WTC11 (cell line): ENCODE results near the gene TPBGL. TPM values are rescaled to one million over a fixed set of nuclear protein-coding genes. Genes with fewer than 3 reads are reported as not detected.

Experiments used
- ATAC-seq: fragments of 200-7000 bp; cut with Tn5 transposase; 2 replicates; pipeline ENCODE4 v1.10.0; 2021; ENCODE audit warnings: mild to moderate bottlenecking, moderate library complexity
- CTCF ChIA-PET: fragments of 300-600 bp; sonication (Branson Sonifier 250); formaldehyde crosslinking; loops from one replicate; lab custom pipeline; 2021; ENCODE audit warnings: antibody characterized with exemption; lab: Charles Lee
- POLR2A ChIA-PET: fragments of 350-600 bp; sonication (Branson Sonifier 250); formaldehyde crosslinking; loops from one replicate; lab custom pipeline; 2021; ENCODE audit warnings: antibody characterized with exemption; lab: Charles Lee
- DNase-seq: peaks from one replicate; pipeline ENCODE4 v3.0.0; 2021; ENCODE audit warnings: low spot score
- H3K27ac Mint-ChIP-seq: 2 replicates; pipeline ENCODE4 v1.8.0; 2021; ENCODE audit warnings: mixed read lengths
- H3K27me3 Mint-ChIP-seq: 2 replicates; pipeline ENCODE4 v1.8.0; 2021; ENCODE audit warnings: low read depth, mild to moderate bottlenecking, moderate library complexity, mixed read lengths
- H3K36me3 Mint-ChIP-seq: 2 replicates; pipeline ENCODE4 v1.8.0; 2021; ENCODE audit warnings: mixed read lengths
- H3K4me1 Mint-ChIP-seq: 2 replicates; pipeline ENCODE4 v1.8.0; 2022; ENCODE audit warnings: mixed read lengths
- H3K4me3 Mint-ChIP-seq: 2 replicates; pipeline ENCODE4 v1.8.0; 2021; ENCODE audit warnings: mild to moderate bottlenecking, moderate library complexity, mixed read lengths
- H3K9me3 Mint-ChIP-seq: 2 replicates; pipeline ENCODE4 v1.8.0; 2021; ENCODE audit warnings: mixed read lengths
- CBFB ChIP-seq: sonication (generic); formaldehyde crosslinking; IDR thresholded peaks from 2 replicates; pipeline ENCODE4 v1.8.1; 2022; ENCODE audit warnings: mild to moderate bottlenecking, low read depth, missing genetic modification reagents
- FOXJ3 ChIP-seq: sonication (generic); formaldehyde crosslinking; IDR thresholded peaks from 2 replicates; pipeline ENCODE4 v1.9.0; 2021; ENCODE audit warnings: missing genetic modification reagents, mild to moderate bottlenecking, borderline replicate concordance
- GRHL2 ChIP-seq: fragments of 250-450 bp; sonication (Bioruptor Pico); IDR thresholded peaks from 2 replicates; pipeline ENCODE4 v1.8.0; 2022; ENCODE audit warnings: mild to moderate bottlenecking, moderate library complexity; ENCODE audit not compliant: insufficient replicate concordance, severe bottlenecking
- MYBL2 ChIP-seq: sonication (generic); formaldehyde crosslinking; IDR thresholded peaks from 2 replicates; pipeline ENCODE4 v1.8.1; 2023; ENCODE audit warnings: mild to moderate bottlenecking, moderate library complexity, missing genetic modification reagents
- NFATC4 ChIP-seq: fragments of 250-450 bp; sonication (Bioruptor Pico); IDR thresholded peaks from 2 replicates; pipeline ENCODE4 v1.9.0; 2021; ENCODE audit warnings: mild to moderate bottlenecking
- NR2C2 ChIP-seq: sonication (generic); formaldehyde crosslinking; IDR thresholded peaks from 2 replicates; pipeline ENCODE4 v1.8.0; 2022; ENCODE audit warnings: mild to moderate bottlenecking, missing genetic modification reagents
- RORB ChIP-seq: fragments of 250-450 bp; sonication (Bioruptor Pico); IDR thresholded peaks from 2 replicates; pipeline ENCODE4 v1.9.0; 2021; ENCODE audit warnings: mild to moderate bottlenecking
- STAT6 ChIP-seq: sonication (generic); formaldehyde crosslinking; conservative IDR thresholded peaks from 2 replicates; pipeline ENCODE4 v1.8.1; 2023; ENCODE audit warnings: mild to moderate bottlenecking, low read depth, missing genetic modification reagents, moderate library complexity
- TEAD4 ChIP-seq: sonication (generic); formaldehyde crosslinking; IDR thresholded peaks from 2 replicates; pipeline ENCODE4 v1.8.0; 2022; ENCODE audit warnings: mild to moderate bottlenecking, missing genetic modification reagents
- total RNA-seq: library from RNA; stranded (reverse); gene quantifications from 3 replicates; pipeline ENCODE4 v1.2.3, GENCODE V29; 2021
- TF ChIP-seq, protein P1 (sequence below): sonication (generic); formaldehyde crosslinking; IDR thresholded peaks from 2 replicates; pipeline ENCODE4 v1.8.1; 2023; ENCODE audit warnings: mild to moderate bottlenecking, moderate library complexity, missing genetic modification reagents
- TF ChIP-seq, protein P2 (sequence below): sonication (generic); formaldehyde crosslinking; IDR thresholded peaks from 2 replicates; pipeline ENCODE4 v1.8.1; 2022; ENCODE audit warnings: mild to moderate bottlenecking, missing genetic modification reagents, moderate library complexity, borderline replicate concordance
- TF ChIP-seq, protein P3 (sequence below): sonication (generic); formaldehyde crosslinking; IDR thresholded peaks from 2 replicates; pipeline ENCODE4 v1.8.0; 2023; ENCODE audit warnings: missing genetic modification reagents

TPBGL gene
- total RNA-seq, 1 experiment from 2014 or later = 0.37 TPM

DNA sequence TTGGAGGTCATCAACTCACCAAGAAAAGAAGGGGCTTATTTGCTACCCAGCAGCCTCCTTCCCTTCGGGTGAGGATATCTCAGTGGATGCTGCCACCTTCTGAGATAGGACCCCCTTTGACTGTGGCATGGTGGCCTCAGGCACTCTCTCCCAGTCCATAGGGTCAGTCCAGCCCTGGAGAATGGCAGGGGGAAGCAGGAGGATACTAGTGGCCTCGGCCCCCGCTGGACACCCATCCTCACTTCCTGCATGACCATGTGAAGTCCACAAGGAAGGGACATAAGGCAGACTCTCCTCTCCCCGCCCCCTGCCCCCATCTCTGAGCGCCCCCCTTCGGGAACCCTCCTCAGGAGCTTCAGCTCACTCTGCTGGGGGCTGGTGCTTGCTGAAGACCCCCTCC lies 24.4 kb downstream of the TPBGL start (continued):
- no peak for TF ChIP-seq STAT6 (CRISPR knock-in tag)

DNA sequence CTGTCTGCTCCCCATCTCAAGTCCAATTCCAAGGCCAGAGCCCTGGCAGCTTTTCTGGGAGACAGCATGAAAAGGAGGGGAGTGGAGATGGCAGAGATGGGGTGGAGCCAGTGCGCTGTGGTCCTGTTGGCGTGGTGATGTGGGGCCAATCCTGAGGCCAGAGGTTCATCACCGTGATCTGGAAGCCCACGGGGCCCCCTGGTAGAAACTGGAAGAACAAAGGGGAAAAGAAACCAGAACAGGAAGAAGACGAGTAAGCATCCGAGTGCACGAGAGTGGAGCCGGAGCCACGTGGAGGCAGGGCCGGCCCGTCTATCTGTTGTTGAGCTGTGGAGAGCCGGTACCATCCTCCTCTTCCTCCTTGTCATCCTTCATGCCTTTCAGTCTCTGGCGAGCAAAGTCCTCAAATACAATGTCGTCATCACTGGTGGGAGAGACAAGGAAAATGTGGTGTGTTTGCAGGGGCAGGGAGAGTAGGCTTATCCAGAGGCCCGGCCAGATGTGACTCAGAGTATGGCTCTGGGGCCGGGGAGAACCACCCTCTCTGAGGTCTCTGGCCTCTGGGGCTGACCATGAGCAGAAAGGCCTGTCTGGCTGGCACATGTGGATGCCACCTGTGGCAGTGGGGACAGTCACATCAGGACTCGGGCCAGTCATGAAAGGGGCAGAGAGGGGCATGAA lies 25.4 kb downstream of the TPBGL start:
- Mint-ChIP-seq H3K4me3 (no peak overlapping the region), H3K9me3 (no peaks in the 10 kb centered on the region), H3K27ac (no peak overlapping the region), H3K27me3 (no peaks in the 10 kb centered on the region), H3K4me1 (peaks cover 20% of the 10 kb centered on the region), H3K36me3 (peaks cover 21% of the 10 kb centered on the region)
- no peak for ATAC-seq
- TF ChIP-seq, protein P1, sequence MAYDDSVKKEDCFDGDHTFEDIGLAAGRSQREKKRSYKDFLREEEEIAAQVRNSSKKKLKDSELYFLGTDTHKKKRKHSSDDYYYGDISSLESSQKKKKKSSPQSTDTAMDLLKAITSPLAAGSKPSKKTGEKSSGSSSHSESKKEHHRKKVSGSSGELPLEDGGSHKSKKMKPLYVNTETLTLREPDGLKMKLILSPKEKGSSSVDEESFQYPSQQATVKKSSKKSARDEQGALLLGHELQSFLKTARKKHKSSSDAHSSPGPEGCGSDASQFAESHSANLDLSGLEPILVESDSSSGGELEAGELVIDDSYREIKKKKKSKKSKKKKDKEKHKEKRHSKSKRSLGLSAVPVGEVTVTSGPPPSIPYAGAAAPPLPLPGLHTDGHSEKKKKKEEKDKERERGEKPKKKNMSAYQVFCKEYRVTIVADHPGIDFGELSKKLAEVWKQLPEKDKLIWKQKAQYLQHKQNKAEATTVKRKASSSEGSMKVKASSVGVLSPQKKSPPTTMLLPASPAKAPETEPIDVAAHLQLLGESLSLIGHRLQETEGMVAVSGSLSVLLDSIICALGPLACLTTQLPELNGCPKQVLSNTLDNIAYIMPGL (CRISPR knock-in tag) = no peak
- TF ChIP-seq FOXJ3 (CRISPR knock-in tag) = no peak
- TF ChIP-seq MYBL2 = no peak
- TF ChIP-seq CBFB (CRISPR knock-in tag) = no peak
- no peak for TF ChIP-seq RORB (CRISPR knock-in tag)
- no peak for TF ChIP-seq NR2C2 (CRISPR knock-in tag)
- TF ChIP-seq, protein P2, sequence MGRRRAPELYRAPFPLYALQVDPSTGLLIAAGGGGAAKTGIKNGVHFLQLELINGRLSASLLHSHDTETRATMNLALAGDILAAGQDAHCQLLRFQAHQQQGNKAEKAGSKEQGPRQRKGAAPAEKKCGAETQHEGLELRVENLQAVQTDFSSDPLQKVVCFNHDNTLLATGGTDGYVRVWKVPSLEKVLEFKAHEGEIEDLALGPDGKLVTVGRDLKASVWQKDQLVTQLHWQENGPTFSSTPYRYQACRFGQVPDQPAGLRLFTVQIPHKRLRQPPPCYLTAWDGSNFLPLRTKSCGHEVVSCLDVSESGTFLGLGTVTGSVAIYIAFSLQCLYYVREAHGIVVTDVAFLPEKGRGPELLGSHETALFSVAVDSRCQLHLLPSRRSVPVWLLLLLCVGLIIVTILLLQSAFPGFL (CRISPR knock-in tag) = no peak
- TF ChIP-seq NFATC4 (CRISPR knock-in tag) = no peak
- no peak for TF ChIP-seq TEAD4 (CRISPR knock-in tag)
- no peak for TF ChIP-seq GRHL2 (CRISPR knock-in tag)
- TF ChIP-seq STAT6 (CRISPR knock-in tag) = no peak
- TF ChIP-seq, protein P3, sequence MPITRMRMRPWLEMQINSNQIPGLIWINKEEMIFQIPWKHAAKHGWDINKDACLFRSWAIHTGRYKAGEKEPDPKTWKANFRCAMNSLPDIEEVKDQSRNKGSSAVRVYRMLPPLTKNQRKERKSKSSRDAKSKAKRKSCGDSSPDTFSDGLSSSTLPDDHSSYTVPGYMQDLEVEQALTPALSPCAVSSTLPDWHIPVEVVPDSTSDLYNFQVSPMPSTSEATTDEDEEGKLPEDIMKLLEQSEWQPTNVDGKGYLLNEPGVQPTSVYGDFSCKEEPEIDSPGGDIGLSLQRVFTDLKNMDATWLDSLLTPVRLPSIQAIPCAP (CRISPR knock-in tag) = no peak
- ChIA-PET POLR2A (no interaction called here), CTCF (interaction anchor here (1.3 kb wide), 1 partner anchor 17 kb away, joined by 6 read pairs; no protein-coding TSS in a partner anchor)
- no peak for DNase-seq
